HepG2 (cell line): ENCODE results near the gene FNDC3B. TPM values are rescaled to one million over a fixed set of nuclear protein-coding genes. Genes with fewer than 3 reads are reported as not detected.

Experiments
- ATAC-seq: fragments of 200-7000 bp; cut with Tn5 transposase; 3 replicates; pipeline ENCODE4 v1.9.1; 2020; ENCODE audit warnings: mild to moderate bottlenecking, moderate library complexity
- BruUV-seq: library from RNA; stranded (reverse); fragments of 400-500 nt; replicated peaks from 2 replicates; lab custom pipeline; 2021; lab: Mats Ljungman, UMichigan
- CTCF ChIA-PET: fragments of 300-600 bp; formaldehyde crosslinking; extraction: SDS; loops from one replicate; lab custom pipeline; 2021; ENCODE audit warnings: low total read pairs, inconsistent platforms, low intra/inter-chr PET ratio; lab: Yijun Ruan, JAX
- POLR2A ChIA-PET: fragments of 350-600 bp; sonication (Branson Sonifier 250); formaldehyde crosslinking; loops from one replicate; lab custom pipeline; 2020; ENCODE audit warnings: antibody characterized with exemption, inconsistent platforms; lab: Yijun Ruan, JAX
- DNase-seq: peaks from one replicate; pipeline ENCODE4 v3.0.0-alpha.2; 2015; ENCODE audit warnings: low spot score
- FAIRE-seq: peaks from 3 replicates; lab custom pipeline; 2011; peaks lifted over from hg19 to GRCh38; lab: Jason Lieb, UNC
- H2AFZ ChIP-seq: one replicate; pipeline ENCODE4 v1.6.1; 2011; ENCODE audit warnings: low read length, inconsistent platforms
- H3K27ac ChIP-seq: fragments of 300-600 bp; 3 replicates; pipeline ENCODE4 v1.8.0; 2011; ENCODE audit warnings: mixed run types, mild to moderate bottlenecking, mixed read lengths, low read length, inconsistent platforms; ENCODE audit not compliant: insufficient read depth; ENCODE audit errors: extremely low read length
- H3K27me3 ChIP-seq, 2 experiments: fragments of 200-600 bp in 1 of 2; 2 replicates in 1 of 2; 3 replicates in 1 of 2; pipeline versions ENCODE4 v1.6.0 to v1.8.0; 2011; ENCODE audit warnings: low read length in 2 of 2, mild to moderate bottlenecking in 2 of 2, moderate library complexity in 2 of 2, inconsistent platforms in 1 of 2; ENCODE audit not compliant: insufficient read depth in 2 of 2, control insufficient read depth in 1 of 2
- H3K36me3 ChIP-seq, 2 experiments: fragments of 200-600 bp in 1 of 2; replicated peaks in 1 of 2; 2 replicates in 1 of 2; 3 replicates in 1 of 2; pipeline versions ENCODE4 v1.5.1 to v1.8.0; 2011; ENCODE audit warnings: low read length in 2 of 2, inconsistent platforms in 1 of 2; ENCODE audit not compliant: insufficient read depth in 2 of 2, control insufficient read depth in 1 of 2
- H3K4me1 ChIP-seq: 2 replicates; pipeline ENCODE4 v1.5.1; 2012; ENCODE audit warnings: low read length, inconsistent platforms; ENCODE audit not compliant: insufficient read depth
- H3K4me2 ChIP-seq: 2 replicates; pipeline ENCODE4 v1.6.0; 2011; ENCODE audit warnings: low read depth, low read length, inconsistent platforms
- H3K4me3 ChIP-seq, 3 experiments: fragments of 200-600 bp in 1 of 3; sonication (generic), shearing (Covaris generic) in 1 of 3; replicated peaks in 1 of 3; 2 replicates each; pipeline ENCODE4 v1.5.1; 2011 to 2016; ENCODE audit warnings: low read length in 3 of 3, inconsistent platforms in 2 of 3, low read depth in 2 of 3, mild to moderate bottlenecking in 2 of 3, control low read depth in 1 of 3, mixed read lengths in 1 of 3; ENCODE audit not compliant: insufficient read depth in 1 of 3
- H3K79me2 ChIP-seq: one replicate; pipeline ENCODE4 v1.6.1; 2011; ENCODE audit warnings: low read length, inconsistent platforms; ENCODE audit not compliant: insufficient read depth
- H3K9ac ChIP-seq: 2 replicates; pipeline ENCODE4 v1.6.0; 2011; ENCODE audit warnings: mild to moderate bottlenecking, low read depth, low read length, inconsistent platforms; ENCODE audit not compliant: insufficient read depth
- H3K9me3 ChIP-seq: 2 replicates; pipeline ENCODE4 v1.5.1; 2012; ENCODE audit warnings: mild to moderate bottlenecking, low read length
- H4K20me1 ChIP-seq: 2 replicates; pipeline ENCODE4 v1.6.0; 2011; ENCODE audit warnings: inconsistent platforms, mild to moderate bottlenecking, low read length, moderate library complexity; ENCODE audit not compliant: insufficient read depth
- CHD4 ChIP-seq: fragments of 200-600 bp; sonication (generic); IDR thresholded peaks from 2 replicates; pipeline ENCODE4 v1.7.0; 2017; ENCODE audit warnings: mild to moderate bottlenecking, low read length, borderline replicate concordance
- DMTF1 ChIP-seq: sonication (generic); formaldehyde crosslinking; IDR thresholded peaks from 2 replicates; pipeline ENCODE4 v1.4.0; 2020; ENCODE audit warnings: mild to moderate bottlenecking, missing genetic modification reagents
- HIC2 ChIP-seq: sonication (generic); formaldehyde crosslinking; IDR thresholded peaks from 2 replicates; pipeline ENCODE4 v1.9.0; 2022; ENCODE audit warnings: low read depth, missing genetic modification reagents
- HNRNPH1 ChIP-seq: fragments of 200-400 bp; formaldehyde crosslinking; optimal IDR thresholded peaks from 2 replicates; pipeline ENCODE3; 2017; ENCODE audit warnings: mild to moderate bottlenecking, low read depth, low read length
- NCOA5 ChIP-seq: sonication (generic); formaldehyde crosslinking; IDR thresholded peaks from 2 replicates; pipeline ENCODE4 v1.4.0; 2020; ENCODE audit warnings: missing genetic modification reagents
- NFYC ChIP-seq: IDR thresholded peaks from 2 replicates; pipeline ENCODE4 v1.6.1; 2016; ENCODE audit warnings: missing genetic modification reagents, missing compliant biosample characterization
- PITX1 ChIP-seq: sonication (generic); formaldehyde crosslinking; IDR thresholded peaks from 2 replicates; pipeline ENCODE4 v1.5.1; 2020; ENCODE audit warnings: mild to moderate bottlenecking, missing genetic modification reagents
- RBFOX2 ChIP-seq: fragments of 200-400 bp; formaldehyde crosslinking; IDR thresholded peaks from 2 replicates; pipeline ENCODE4 v1.6.1; 2017; ENCODE audit warnings: low read depth, mild to moderate bottlenecking, low read length
- RBM22 ChIP-seq: fragments of 200-400 bp; formaldehyde crosslinking; optimal IDR thresholded peaks from 2 replicates; pipeline ENCODE3; 2017; ENCODE audit warnings: mild to moderate bottlenecking, low read length, moderate library complexity
- SNAI1 ChIP-seq: sonication (generic); formaldehyde crosslinking; IDR thresholded peaks from 2 replicates; pipeline ENCODE4 v1.5.0; 2020; ENCODE audit warnings: mild to moderate bottlenecking, missing genetic modification reagents, borderline replicate concordance
- TBX3 ChIP-seq: fragments of 450-650 bp; IDR thresholded peaks from 2 replicates; pipeline ENCODE4 v1.6.1; 2017; ENCODE audit warnings: antibody characterized with exemption, mild to moderate bottlenecking, inconsistent platforms, borderline replicate concordance
- ZNF235 ChIP-seq: sonication (generic); formaldehyde crosslinking; IDR thresholded peaks from 2 replicates; pipeline ENCODE4 v1.8.1; 2023; ENCODE audit warnings: mild to moderate bottlenecking, missing genetic modification reagents, borderline replicate concordance
- ZNF263 ChIP-seq: sonication (generic); formaldehyde crosslinking; IDR thresholded peaks from 2 replicates; pipeline ENCODE4 v1.4.0; 2020; ENCODE audit warnings: missing genetic modification reagents
- ZNF577 ChIP-seq: sonication (generic); formaldehyde crosslinking; IDR thresholded peaks from 2 replicates; pipeline ENCODE4 v1.4.0; 2020; ENCODE audit warnings: mild to moderate bottlenecking, low read depth, missing genetic modification reagents, borderline replicate concordance
- ZNF660 ChIP-seq: sonication (generic); formaldehyde crosslinking; IDR thresholded peaks from 2 replicates; pipeline ENCODE4 v1.5.1; 2020; ENCODE audit warnings: mild to moderate bottlenecking, low read depth, missing genetic modification reagents, borderline replicate concordance
- ZNF737 ChIP-seq: sonication (generic); formaldehyde crosslinking; IDR thresholded peaks from 2 replicates; pipeline ENCODE4 v1.5.0; 2020; ENCODE audit warnings: missing genetic modification reagents, mild to moderate bottlenecking, borderline replicate concordance
- ZNF792 ChIP-seq: IDR thresholded peaks from 2 replicates; pipeline ENCODE4 v1.6.1; 2016
- ZSCAN12 ChIP-seq: sonication (generic); formaldehyde crosslinking; IDR thresholded peaks from 2 replicates; pipeline ENCODE4 v1.9.0; 2021; ENCODE audit warnings: mild to moderate bottlenecking, missing genetic modification reagents
- ZSCAN21 ChIP-seq: sonication (generic); formaldehyde crosslinking; IDR thresholded peaks from 2 replicates; pipeline ENCODE4 v1.8.0; 2022; ENCODE audit warnings: mild to moderate bottlenecking, missing genetic modification reagents, moderate library complexity, borderline replicate concordance
- WGBS: methylation state at CpG from one replicate; pipeline ENCODE4 v1.1.6; 2017; ENCODE audit warnings: low lambda C conversion rate; 5-methylcytosine and 5-hydroxymethylcytosine counted together
- in situ Hi-C: cut with HindIII; loops from 2 replicates; pipeline ENCODE4 v1.10.0; 2017; ENCODE audit warnings: low pct_unique_long_range_greater_than_20kb; ENCODE audit not compliant: extremely low pct_ligation_motif_present
- intact Hi-C: fragments of 100-400 bp; cut with micrococcal nuclease; formaldehyde crosslinking; loops from one replicate; pipeline ENCODE4 v1.10.0; 2022; ENCODE audit not compliant: unreplicated experiment
- polyA plus RNA-seq, 8 experiments: library from polyadenylated mRNA; depleted of rRNA in 3 of 8; stranded (reverse) in 7 of 8; unstranded in 1 of 8; fragments of >200 nt; fragmentation: Illumina TruSeq in 4 of 8; extraction: Trizol in 4 of 8; gene quantifications; 2 replicates each; pipeline versions ENCODE4 v1.2.1 to v1.2.3, GENCODE V29; 2011 to 2016; ENCODE audit warnings: low read depth in 4 of 8, missing spikeins in 1 of 8, mixed read lengths in 1 of 8; ENCODE audit not compliant: insufficient read depth in 1 of 8
- total RNA-seq, 5 experiments: library from RNA; depleted of rRNA; stranded (reverse); fragments of >200 nt; fragmentation: Illumina TruSeq; extraction: Trizol; gene quantifications; 2 replicates each; pipeline ENCODE4 v1.2.3, GENCODE V29; 2016; ENCODE audit warnings: low read depth in 1 of 5

Gene FNDC3B
- total and polyA plus RNA-seq, 2 of the 13 experiments (the other 11 are each of a cell fraction or from before 2014, with no cell fraction given), result 74.8 to 103 TPM

GRCh38 chr3:172098698-172099494 lies 59.5 kb downstream of the FNDC3B start (continued):
- TF ChIP-seq ZSCAN12 (CRISPR knock-in tag) (no peak), ZNF577 (no peak), CHD4 (no peak), PITX1 (CRISPR knock-in tag) (peak; percentile 37; the same call in 1 of the 2 replicates), ZNF263 (CRISPR knock-in tag) (peak; percentile 57), HNRNPH1 (no peak), ZNF737 (CRISPR knock-in tag) (no peak), SNAI1 (CRISPR knock-in tag) (no peak), ZNF235 (CRISPR knock-in tag) (no peak)

DNA sequence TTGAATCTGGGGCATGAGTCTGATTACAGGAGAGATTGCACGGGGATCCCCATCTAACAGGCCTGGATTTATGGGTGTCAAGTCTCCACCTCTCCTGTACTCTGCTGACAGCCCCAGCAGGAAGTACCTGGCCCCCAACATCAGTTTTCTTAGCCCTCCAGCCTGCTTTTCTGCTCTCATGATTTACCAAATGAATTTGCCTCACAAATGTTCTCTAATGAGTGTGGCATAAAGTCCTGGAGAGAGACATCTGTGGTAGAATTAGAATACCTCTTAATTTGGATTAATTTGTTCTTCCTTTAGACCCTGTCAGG lies 60.1 kb downstream of the FNDC3B start:
- DNase-seq, result no peak
- ChIA-PET CTCF (no interaction called here), POLR2A (no interaction called here)
- Histone ChIP-seq H2AFZ (no peak overlapping the region), H3K4me1 (peaks cover 100% of the 10 kb centered on the region), H3K4me3 (0 out of 6 replicates have a peak overlapping the region, but pooled peaks of 1 of the 3 experiments have one; percentile 15), H3K36me3 (peaks cover 0 to 7% of the 10 kb centered on the region in 2 experiments; a peak in 1 of 5 replicates), H3K9me3 (no peaks in the 10 kb centered on the region), H3K27me3 (no peaks in the 10 kb centered on the region), H4K20me1 (peaks cover 88% of the 10 kb centered on the region), H3K9ac (peak overlapping the region; percentile 50), H3K27ac (peak overlapping the region; percentile 84), H3K4me2 (peak overlapping the region; percentile 57), H3K79me2 (peaks cover 100% of the 10 kb centered on the region)
- in situ Hi-C loops (no loop called here), intact Hi-C loops (loop anchor here (5.0 kb wide), 1 partner anchor 817 kb away; no protein-coding TSS in a partner anchor)
- 67% methylated on average over 1 of the region's 1 CpG for WGBS
- no peak for ATAC-seq
- no peak for FAIRE-seq
- BruUV-seq, result no TSS peak
- TF ChIP-seq ZNF660 (CRISPR knock-in tag) (no peak), RBM22 (peak; percentile 96), RBFOX2 (0 out of 2 replicates have a peak, but pooled peaks have one; percentile 10), NFYC (CRISPR knock-in tag) (no peak), HIC2 (CRISPR knock-in tag) (no peak), NCOA5 (CRISPR knock-in tag) (no peak), ZSCAN21 (CRISPR knock-in tag) (no peak), ZNF792 (0 out of 2 replicates have a peak, but pooled peaks have one; percentile 1), DMTF1 (no peak), TBX3 (no peak)
